HG02885 (cell line): ENCODE data around the gene GOLGA8K.
"Not testable (repeated sequence)": the region's sequence is repeated elsewhere in the genome, so short reads cannot be mapped to it uniquely, and the experiment has no call there.

ENCODE experiments used
- ATAC-seq: cut with Tn5 transposase; IDR thresholded peaks from one replicate; pipeline ENCODE4 v1.9.1; 2021; ENCODE audit warnings: mild to moderate bottlenecking; ENCODE audit not compliant: unreplicated experiment, poor library complexity

Gene GOLGA8K

GRCh38 chr15:32356909-32357308 is 46.2 kb downstream of the GOLGA8K start:
- ATAC-seq, result not testable (repeated sequence)

- ATAC-seq, result not testable (repeated sequence)
Measured at GRCh38 chr15:32352748-32353147, 50.3 kb downstream of the GOLGA8K start.

DNA sequence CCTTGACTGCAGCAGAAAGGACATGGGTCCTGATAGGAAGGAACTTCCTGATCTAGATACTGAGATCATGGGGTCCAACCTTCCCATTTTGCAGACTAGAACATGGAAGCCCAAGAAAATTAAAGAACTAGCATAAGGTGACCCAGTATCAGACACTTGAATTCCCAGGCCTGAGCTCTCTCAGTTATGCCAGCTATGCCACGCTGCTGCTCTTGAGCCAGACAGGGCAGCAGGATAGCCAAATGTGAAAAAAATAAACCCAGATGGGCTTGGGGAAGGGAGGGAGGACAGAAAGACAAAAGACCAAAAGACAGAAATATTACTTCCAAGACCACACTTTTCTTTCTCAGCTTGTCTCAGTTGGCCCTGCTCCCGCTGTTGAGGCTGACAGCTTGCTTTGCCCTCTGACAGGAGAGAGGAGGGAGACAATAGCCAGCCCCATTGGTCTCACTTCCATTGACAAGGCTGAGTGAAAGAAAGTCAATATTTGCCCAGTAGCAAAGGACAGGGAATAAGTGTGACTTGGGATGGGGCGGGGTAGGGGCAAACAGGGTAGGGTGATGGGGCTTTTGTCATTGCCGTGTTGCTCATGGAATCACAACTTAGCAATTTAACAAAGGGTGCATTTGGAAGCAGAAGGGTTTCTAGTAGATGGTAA is 52.4 kb downstream of the GOLGA8K start:
- ATAC-seq, result not testable (repeated sequence)

DNA sequence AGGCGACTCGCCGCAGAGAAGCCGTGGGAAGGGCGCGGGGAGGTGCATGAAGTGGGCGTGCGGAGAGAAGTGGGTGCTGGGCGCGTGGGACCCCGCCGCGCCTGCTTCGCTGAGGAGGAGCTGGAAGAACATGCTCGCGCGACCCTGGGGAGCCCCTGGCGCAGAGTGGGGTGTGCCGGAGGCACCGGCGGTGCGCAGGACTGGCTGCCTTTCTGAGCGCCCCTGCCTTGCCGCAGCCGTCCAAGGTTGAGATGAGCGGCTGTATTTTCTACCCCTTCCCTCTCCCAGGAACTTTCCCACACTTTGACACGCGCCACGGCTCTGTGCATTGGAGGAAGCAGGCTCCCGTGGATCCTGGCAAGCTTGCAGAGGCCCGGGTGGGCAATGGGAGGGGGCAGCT is 56.1 kb downstream of the GOLGA8K start:
- ATAC-seq, result not testable (repeated sequence)

DNA sequence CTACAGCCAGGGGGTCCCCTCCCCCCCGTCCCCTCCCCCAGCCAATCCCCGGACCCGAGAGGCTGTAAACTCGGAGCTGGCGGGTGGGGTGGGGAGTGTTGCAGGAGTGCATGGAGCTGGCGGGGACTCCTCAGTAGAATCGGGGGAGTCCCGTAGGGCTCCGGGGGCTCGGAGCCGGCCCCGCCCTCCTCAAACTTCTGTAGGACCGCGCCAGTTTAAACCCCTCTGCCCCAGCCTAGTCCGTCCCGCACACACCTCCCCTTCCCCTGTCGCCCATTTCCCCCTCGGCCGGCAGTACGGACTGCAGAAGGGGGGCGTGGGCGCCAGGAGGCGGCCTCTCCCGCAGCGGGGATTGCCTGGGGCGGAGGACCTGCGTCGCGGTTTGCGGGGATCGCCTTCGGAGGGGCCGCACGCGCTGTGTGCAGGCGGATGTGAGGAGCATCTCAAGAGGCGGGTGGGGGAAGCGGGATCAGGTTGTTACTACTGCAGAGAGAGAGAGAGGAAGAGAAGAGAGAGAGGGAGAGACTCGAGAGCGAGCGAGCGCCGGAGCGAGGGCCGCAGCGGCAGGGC is 57.0 kb downstream of the GOLGA8K start:
- not testable (repeated sequence) for ATAC-seq

DNA sequence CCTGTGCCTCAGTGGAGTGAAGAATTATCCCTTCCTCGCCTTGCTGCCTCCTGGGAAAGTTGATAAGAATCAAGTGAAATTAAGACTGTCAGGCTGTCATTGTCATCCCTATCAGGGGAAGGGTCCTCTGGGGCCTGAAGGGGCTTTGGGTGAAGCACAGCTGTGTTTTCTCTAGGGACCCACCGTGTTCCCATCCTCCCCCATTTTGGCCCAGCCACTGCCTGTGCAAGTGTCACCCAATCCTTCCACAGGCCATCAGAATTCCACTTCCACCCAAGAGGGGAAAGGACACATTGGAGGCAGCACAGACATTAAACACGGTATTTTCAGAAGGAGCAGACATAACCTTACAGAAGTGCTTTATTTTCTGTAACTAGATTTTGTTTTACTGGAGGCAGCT is 59.2 kb downstream of the GOLGA8K start:
- ATAC-seq, result not testable (repeated sequence)
